CMK (cell line): ENCODE results near the gene DARS2.

ENCODE experiments used
- DNase-seq: peaks from one replicate; pipeline ENCODE4 v3.0.0-alpha.2; 2010; ENCODE audit warnings: low read depth

The DARS2 gene

DNA sequence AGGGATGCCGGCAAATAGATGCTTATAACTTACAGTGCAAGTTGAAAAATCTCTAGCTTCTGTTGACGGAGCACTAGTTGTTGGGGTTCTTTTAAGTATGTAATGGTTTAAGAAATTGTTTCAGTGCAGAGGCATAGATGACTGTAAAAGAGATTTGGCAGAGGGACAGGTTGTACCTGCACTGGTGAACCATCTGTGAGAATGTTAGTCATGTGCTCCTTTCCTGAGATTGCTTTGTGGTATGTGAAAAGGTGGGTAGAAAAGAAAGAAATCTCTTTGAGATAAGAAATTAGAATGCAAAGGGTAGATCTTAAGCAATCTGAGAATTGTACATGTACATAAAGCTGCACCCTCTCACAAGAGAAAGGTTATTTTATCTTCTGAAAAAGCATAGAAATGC, 63.2 kb downstream of the DARS2 start:
- no peak for DNase-seq

DNA sequence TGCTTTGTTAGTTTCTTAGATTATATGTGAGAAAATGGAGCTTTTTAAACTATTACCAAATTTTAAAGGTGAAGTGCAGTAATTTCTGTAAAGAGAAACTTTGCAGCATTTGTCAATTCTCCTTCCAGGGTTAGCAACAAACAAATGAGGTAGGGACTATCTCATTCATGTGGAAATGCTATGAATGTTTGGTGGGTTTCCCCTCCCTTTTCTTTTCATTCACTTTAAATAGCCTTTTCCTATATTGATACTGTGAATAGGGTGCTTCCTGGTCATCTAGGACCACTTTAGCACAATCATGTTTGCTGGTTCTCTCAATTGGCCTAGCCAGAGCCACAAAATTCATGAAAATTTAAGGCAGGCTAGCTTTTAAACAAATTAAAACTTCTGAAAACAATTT, 64.3 kb downstream of the DARS2 start:
- DNase-seq = no peak

DNA sequence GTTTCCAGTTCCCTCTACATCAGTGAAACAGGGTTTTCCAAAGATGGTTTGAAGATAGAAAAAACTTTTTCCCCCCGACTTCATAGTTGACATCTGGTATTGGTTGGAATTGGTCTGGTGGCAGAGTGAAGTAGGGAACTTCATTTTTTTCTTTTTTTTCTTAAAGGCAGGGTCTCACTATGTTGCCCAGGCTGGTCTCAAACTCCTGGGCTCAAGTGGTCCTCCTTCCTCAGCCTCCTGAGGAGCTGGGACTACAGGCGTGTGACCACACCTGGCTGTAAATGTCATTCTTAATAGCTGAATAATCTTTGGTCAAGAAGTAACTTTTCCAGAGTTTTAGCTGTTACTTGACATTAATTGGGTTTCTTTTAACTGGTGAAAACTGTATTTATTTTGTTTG, 65.4 kb downstream of the DARS2 start:
- DNase-seq = no peak

DNA sequence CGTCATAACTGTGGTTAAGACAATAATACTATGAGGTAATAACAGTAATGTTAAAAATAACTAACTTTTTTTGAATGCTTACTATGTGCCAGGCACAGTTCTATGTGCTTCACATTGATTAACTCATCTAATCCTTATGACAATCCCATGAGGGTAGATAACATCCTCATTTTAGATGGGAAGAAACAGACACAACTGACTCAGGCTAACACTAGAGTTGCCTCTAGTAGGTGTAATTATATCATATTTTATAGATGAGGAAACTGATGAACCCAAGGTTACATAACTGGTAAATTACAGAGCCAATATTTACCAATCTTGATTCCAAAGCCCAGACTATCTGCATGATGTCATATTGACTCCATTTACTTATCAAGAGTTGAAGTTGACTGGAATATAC, 69.1 kb downstream of the DARS2 start:
- no peak for DNase-seq

DNA sequence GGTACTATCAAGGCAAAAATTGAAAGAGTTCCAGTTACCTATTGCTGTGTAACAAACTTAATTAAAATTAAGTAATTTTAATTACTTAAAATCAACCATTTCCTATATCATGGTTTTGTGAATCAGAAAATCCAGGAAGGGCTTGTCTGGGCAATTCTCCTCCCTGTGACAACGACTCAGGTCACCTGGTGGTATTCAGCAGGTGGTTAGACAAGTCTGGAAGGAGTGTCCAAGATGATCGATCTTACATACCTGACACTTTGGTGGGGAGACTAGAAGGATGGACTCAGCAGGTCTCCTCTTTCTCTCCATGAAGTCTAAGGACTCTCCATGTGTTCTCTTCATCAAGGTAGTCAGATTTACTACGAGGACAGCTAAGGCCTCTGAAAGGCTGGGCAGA, 69.7 kb downstream of the DARS2 start:
- DNase-seq = no peak

DNA sequence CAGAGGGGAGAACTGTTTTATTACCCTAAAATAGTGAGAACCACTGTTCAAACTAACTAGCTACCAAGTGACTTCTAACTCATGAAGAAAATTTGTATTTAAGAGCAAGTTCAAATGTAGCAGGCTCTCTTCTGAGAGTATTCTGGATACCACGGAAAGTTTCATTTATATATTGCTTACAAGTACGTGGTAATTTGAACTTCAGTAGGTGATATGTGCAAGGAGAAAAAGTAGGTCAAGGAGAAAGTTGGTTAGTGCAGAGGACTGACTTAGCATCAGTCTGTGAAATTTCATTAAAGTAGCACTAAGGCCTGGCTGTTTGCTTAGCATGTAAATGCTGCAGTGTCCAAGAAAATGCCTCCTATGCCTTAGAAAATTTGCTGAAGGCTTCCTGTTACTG, 76.0 kb downstream of the DARS2 start:
- no peak for DNase-seq

DNA sequence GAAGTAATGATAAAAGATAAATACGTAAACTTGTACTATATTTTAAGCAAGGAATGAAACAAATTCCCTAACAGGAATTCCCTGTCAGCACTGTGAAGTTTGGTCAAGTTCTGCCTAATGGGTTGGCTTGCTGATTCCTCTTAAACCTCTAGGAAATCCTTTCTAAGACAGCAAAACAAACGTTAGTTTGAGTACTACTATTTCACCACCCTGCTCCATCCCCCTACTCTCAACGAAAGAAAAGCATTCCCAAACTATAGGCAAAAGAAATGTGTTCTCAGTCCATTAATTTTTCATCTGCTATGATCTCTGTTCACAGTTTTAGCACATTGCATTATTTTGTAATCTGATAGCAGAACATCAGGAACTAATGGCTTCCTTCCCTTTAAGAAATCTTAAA, 76.5 kb downstream of the DARS2 start:
- no peak for DNase-seq

DNA sequence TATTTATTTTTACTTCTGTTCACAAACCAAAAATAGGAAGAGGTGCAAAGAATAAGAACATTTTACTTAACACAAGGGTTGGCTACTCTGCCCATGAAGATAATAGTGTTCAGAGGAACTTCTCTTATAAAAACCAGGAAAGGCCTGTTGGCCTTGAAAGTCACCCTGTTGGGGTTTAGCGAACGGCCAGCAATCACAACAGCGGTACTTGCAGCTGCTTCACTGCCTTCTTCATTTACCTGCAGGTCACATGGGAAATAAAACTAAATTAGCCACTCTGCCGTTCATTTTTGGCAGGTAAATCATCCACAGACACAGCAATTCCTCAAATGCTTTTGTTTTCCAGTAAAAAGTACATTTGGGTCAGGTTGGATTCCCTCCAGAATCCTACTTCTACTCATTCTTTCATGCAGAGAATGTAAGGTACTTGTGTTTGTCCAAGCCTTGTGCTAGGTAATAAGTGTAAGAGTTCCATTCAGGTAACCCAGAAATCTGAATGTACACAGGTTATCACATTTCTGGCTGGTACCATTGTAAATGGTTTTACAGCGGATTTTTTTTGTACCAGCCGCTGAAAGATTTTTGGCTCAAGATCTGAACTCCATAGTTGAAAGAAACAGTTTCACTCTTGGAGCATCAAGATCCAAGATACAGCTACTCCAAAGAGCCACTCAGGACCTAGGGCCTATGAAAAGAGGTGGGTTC, 79.5 kb downstream of the DARS2 start:
- DNase-seq = no peak
